ENCODE data around the gene KMT5C. TPM values are rescaled to one million over a fixed set of nuclear protein-coding genes. Genes with fewer than 3 reads are reported as not detected.
A peak's percentile ranks its signal among the peaks of the same experiment; 100 is the strongest.

Gene KMT5C
- total RNA-seq, 2 donors from 2014 or later: 73.1 to 80.6 TPM

- H3K4me1 ChIP-seq (ENCODE audit: control insufficient read depth, insufficient read depth, low read length): peaks cover 9% of the 10 kb centered on the region
- Mint-ChIP-seq H3K9me3 (no peaks in the 10 kb centered on the region), H3K36me3 (ENCODE audit: low read depth) (peaks cover 44% of the 10 kb centered on the region), H3K4me3 (no peak overlapping the region), H3K27me3 (ENCODE audit: insufficient read depth) (no peaks in the 10 kb centered on the region), H3K27ac (no peak overlapping the region), H3K4me1 (peaks cover 16% of the 10 kb centered on the region)
- 92 to 95% methylated on average over 4 to 9 of the region's 9 CpGs for WGBS, 2 experiments (ENCODE audit: insufficient coverage in 1 of 2, insufficient read length in 1 of 2)
- no peak overlapping the region for H3K9ac ChIP-seq (ENCODE audit: extremely low read depth, low read length, poor library complexity, severe bottlenecking)
- H3K27me3 ChIP-seq (ENCODE audit: control insufficient read depth, insufficient read depth, low read length, poor library complexity, severe bottlenecking): no peaks in the 10 kb centered on the region
- no peaks in the 10 kb centered on the region for H3K9me3 ChIP-seq (ENCODE audit: control insufficient read depth, low read length)
- peaks cover 45% of the 10 kb centered on the region for H3K36me3 ChIP-seq (ENCODE audit: control insufficient read depth, insufficient read depth, low read length)
- H3K27ac ChIP-seq (ENCODE audit: low read depth, low read length): no peak overlapping the region
- TF ChIP-seq CTCF (conservative IDR thresholded peaks at IDR 0.05): no peak
- no peak overlapping the region for H3K4me3 ChIP-seq (ENCODE audit: low read length)
- DNase-seq: peak; percentile 54
These were observed 4.8 kb downstream of the KMT5C start for GRCh38 chr19:55344444-55344843.

DNA sequence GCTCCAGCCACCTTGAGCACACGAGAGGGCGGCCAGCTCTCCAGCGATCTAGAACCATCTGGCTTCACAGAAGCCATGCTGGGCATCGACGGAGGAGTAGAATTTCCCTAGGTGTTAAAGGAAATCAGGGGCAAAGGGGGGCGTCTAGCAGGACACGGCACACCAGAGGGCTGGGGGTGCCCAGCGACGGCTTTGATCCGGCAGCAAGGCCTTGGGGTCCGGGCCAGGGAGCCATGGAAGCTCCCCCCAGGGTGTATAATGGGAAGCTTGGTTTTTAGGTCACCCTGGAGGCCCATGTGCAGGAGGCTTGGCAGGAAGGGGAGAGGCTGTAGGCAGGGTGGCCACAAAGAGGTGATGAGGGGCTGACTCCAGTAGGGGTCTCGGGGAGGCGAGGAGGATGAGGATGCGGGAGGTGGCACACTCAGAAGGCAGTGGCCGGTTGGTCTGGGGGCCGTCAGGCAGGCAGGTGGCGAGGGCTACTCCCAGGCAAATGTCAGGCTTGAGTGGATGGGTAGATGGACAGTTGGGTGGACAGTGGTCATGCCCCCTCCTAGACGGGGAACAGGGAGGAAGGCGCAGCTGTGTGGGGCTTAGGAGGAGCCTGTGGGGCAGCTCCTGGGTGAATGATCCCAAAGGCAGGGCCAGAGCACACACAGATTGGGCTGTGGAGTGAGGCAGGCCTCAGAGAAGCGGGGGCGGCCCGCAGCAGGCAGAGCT is 5.6 kb downstream of the KMT5C start:
- Mint-ChIP-seq H3K4me1 (peaks cover 16% of the 10 kb centered on the region), H3K27ac (peak overlapping the region; percentile 58), H3K36me3 (ENCODE audit: low read depth) (peaks cover 46% of the 10 kb centered on the region), H3K27me3 (ENCODE audit: insufficient read depth) (peaks cover under 1% of the 10 kb centered on the region), H3K4me3 (no peak overlapping the region), H3K9me3 (no peaks in the 10 kb centered on the region)
- H3K27me3 ChIP-seq (ENCODE audit: control insufficient read depth, insufficient read depth, low read length, poor library complexity, severe bottlenecking): no peaks in the 10 kb centered on the region
- H3K27ac ChIP-seq (ENCODE audit: low read depth, low read length): peak overlapping the region; percentile 16
- peak; percentile 41 for DNase-seq
- no peaks in the 10 kb centered on the region for H3K9me3 ChIP-seq (ENCODE audit: control insufficient read depth, low read length)
- H3K36me3 ChIP-seq (ENCODE audit: control insufficient read depth, insufficient read depth, low read length): peaks cover 47% of the 10 kb centered on the region
- 94 to 99% methylated on average over 14 to 22 of the region's 22 CpGs for WGBS, 2 experiments (ENCODE audit: insufficient coverage in 1 of 2, insufficient read length in 1 of 2)
- no peak overlapping the region for H3K9ac ChIP-seq (ENCODE audit: extremely low read depth, low read length, poor library complexity, severe bottlenecking)
- no peak overlapping the region for H3K4me3 ChIP-seq (ENCODE audit: low read length)
- H3K4me1 ChIP-seq (ENCODE audit: control insufficient read depth, insufficient read depth, low read length): peaks cover 9% of the 10 kb centered on the region
- TF ChIP-seq CTCF (conservative IDR thresholded peaks at IDR 0.05): no peak

GRCh38 chr19:55345818-55346724 is 6.4 kb downstream of the KMT5C start:
- 91 to 92% methylated on average over 28 to 43 of the region's 43 CpGs for WGBS, 2 experiments (ENCODE audit: insufficient coverage in 1 of 2, insufficient read length in 1 of 2)
- peaks cover 9% of the 10 kb centered on the region for H3K4me1 ChIP-seq (ENCODE audit: control insufficient read depth, insufficient read depth, low read length)
- peaks cover 46% of the 10 kb centered on the region for H3K36me3 Mint-ChIP-seq (ENCODE audit: low read depth)
- H3K4me3 Mint-ChIP-seq: no peak overlapping the region
- no peak overlapping the region for H3K27ac Mint-ChIP-seq
- H3K9me3 ChIP-seq (ENCODE audit: control insufficient read depth, low read length): no peaks in the 10 kb centered on the region
- peaks cover 8% of the 10 kb centered on the region for H3K27me3 Mint-ChIP-seq (ENCODE audit: insufficient read depth)
- no peak overlapping the region for H3K4me3 ChIP-seq (ENCODE audit: low read length)
- DNase-seq: peak; percentile 45
- H3K27me3 ChIP-seq (ENCODE audit: control insufficient read depth, insufficient read depth, low read length, poor library complexity, severe bottlenecking): peaks cover 1% of the 10 kb centered on the region
- peaks cover 16% of the 10 kb centered on the region for H3K4me1 Mint-ChIP-seq
- peak overlapping the region; percentile 16 for H3K27ac ChIP-seq (ENCODE audit: low read depth, low read length)
- H3K9me3 Mint-ChIP-seq: no peaks in the 10 kb centered on the region
- peaks cover 47% of the 10 kb centered on the region for H3K36me3 ChIP-seq (ENCODE audit: control insufficient read depth, insufficient read depth, low read length)
- TF ChIP-seq CTCF (conservative IDR thresholded peaks at IDR 0.05): no peak
- H3K9ac ChIP-seq (ENCODE audit: extremely low read depth, low read length, poor library complexity, severe bottlenecking): no peak overlapping the region

All from endodermal cell (in vitro differentiated cells).